ENCODE data around the gene SMIM35.

The SMIM35 gene

DNA sequence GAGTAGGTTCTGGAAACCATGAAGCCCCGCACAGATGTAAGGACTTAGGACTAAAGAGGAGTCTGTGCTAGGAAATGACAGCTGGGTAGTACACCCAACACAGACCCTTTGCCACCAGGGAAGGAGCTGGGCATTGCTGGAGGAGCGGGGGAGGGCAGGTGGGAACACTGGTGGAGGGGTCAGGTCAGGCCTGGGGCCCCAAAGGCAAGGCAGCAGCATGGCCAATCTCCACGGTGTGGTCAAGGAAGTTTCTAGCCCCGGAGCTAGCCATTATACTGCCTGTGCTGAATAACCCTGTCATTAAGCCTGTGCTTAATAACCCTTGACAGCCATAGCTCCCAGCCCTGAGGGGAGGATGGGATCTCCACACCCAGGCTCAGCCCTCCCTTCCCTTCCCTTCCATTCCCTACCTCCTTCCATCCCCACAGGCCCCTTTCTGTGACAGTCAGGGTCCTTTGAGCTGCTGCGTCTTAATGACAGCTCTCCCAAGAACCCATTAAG, 7.8 kb downstream of the SMIM35 start:
- no peaks in the 10 kb centered on the region for H3K79me2 ChIP-seq (ENCODE audit: control insufficient read depth, low read length)
- H3K9me2 ChIP-seq (replicated peaks; ENCODE audit: control insufficient read depth, low read length), result no peaks in the 10 kb centered on the region
- TF ChIP-seq EZH2phosphoT487 (IDR thresholded peaks at IDR 0.05; ENCODE audit: borderline replicate concordance, low read length), result no peak
- TF ChIP-seq, protein P1, sequence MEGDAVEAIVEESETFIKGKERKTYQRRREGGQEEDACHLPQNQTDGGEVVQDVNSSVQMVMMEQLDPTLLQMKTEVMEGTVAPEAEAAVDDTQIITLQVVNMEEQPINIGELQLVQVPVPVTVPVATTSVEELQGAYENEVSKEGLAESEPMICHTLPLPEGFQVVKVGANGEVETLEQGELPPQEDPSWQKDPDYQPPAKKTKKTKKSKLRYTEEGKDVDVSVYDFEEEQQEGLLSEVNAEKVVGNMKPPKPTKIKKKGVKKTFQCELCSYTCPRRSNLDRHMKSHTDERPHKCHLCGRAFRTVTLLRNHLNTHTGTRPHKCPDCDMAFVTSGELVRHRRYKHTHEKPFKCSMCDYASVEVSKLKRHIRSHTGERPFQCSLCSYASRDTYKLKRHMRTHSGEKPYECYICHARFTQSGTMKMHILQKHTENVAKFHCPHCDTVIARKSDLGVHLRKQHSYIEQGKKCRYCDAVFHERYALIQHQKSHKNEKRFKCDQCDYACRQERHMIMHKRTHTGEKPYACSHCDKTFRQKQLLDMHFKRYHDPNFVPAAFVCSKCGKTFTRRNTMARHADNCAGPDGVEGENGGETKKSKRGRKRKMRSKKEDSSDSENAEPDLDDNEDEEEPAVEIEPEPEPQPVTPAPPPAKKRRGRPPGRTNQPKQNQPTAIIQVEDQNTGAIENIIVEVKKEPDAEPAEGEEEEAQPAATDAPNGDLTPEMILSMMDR (IDR thresholded peaks at IDR 0.05; ENCODE audit: low read depth, low read length, poor library complexity, severe bottlenecking), result no peak
- no peak overlapping the region for H3K4me3 ChIP-seq (ENCODE audit: low read length)
- no peaks in the 10 kb centered on the region for H4K20me1 ChIP-seq (ENCODE audit: control insufficient read depth, insufficient read depth, low read depth, low read length)
- no peaks in the 10 kb centered on the region for H3K36me3 ChIP-seq (ENCODE audit: control insufficient read depth, low read length)
- no peaks in the 10 kb centered on the region for H3F3A ChIP-seq (ENCODE audit: control insufficient read depth, insufficient read depth)
- no peak overlapping the region for H3K4me2 ChIP-seq (ENCODE audit: low read length)
- no peaks in the 10 kb centered on the region for H3K9me3 ChIP-seq (ENCODE audit: control insufficient read depth, insufficient read depth, low read length)
- peaks cover 51% of the 10 kb centered on the region for H3K27me3 ChIP-seq (ENCODE audit: control insufficient read depth, low read length)
- peaks cover 2% of the 10 kb centered on the region for H3K4me1 ChIP-seq (ENCODE audit: control insufficient read depth, low read length)
- H3K27ac ChIP-seq (ENCODE audit: low read depth, low read length), result no peak overlapping the region

DNA sequence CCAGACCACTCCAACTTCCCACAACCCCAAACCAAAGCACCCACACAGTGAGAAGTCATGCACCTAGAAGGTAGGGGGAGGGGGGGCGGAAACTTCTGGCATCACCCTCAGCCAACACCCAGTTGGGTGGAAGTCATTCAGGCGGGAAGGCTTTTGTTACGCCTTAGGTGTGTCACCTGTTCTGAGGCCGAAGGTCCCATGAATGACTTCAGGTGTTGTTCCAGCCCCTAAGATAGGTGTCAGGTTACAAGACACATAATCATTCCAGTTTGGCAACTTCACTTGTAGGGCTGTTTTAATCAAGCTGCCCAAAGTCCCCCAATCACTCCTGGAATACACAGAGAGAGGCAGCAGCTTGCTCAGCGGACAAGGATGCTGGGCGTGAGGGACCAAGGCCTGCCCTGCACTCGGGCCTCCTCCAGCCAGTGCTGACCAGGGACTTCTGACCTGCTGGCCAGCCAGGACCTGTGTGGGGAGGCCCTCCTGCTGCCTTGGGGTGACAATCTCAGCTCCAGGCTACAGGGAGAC, 9.9 kb downstream of the SMIM35 start, which contains the start of gene TMPRSS4:
Gene TMPRSS4 (plus strand): TSS at position 325 of the 528 bp plus-strand sequence. CDS start 225 bp downstream, outside the sequence.
- no peak within 1 kb of the TSS for H3K4me2 ChIP-seq (ENCODE audit: low read length)
- TF ChIP-seq, protein P1 (IDR thresholded peaks at IDR 0.05; ENCODE audit: low read depth, low read length, poor library complexity, severe bottlenecking), result no peak
- no peak for TF ChIP-seq EZH2phosphoT487 (IDR thresholded peaks at IDR 0.05; ENCODE audit: borderline replicate concordance, low read length)

DNA sequence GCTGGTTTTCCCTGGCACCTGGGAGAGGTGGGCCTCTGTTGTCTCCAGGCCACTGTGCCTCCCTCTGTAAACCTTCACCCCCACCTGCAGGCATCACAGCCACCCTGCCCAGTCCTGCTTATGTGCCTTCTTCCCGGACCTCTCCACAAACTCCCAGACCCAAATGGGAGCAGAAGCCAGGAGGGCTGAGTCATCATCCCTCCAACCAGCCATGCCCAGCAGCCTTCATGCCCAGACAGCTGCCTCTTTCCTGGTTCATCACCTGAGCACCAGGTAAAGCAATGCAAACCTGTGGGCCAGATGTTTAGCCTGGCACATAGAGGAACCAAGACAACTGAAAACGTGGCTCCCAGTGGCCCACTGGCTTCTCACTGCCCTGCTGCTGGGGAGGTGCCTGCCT, 12.0 kb downstream of the SMIM35 start:
- Histone ChIP-seq H3K4me3 (ENCODE audit: low read length) (no peak overlapping the region), H3K79me2 (ENCODE audit: control insufficient read depth, low read length) (no peaks in the 10 kb centered on the region), H3F3A (ENCODE audit: control insufficient read depth, insufficient read depth) (no peaks in the 10 kb centered on the region), H3K36me3 (ENCODE audit: control insufficient read depth, low read length) (no peaks in the 10 kb centered on the region), H3K27ac (ENCODE audit: low read depth, low read length) (no peak overlapping the region), H3K4me1 (ENCODE audit: control insufficient read depth, low read length) (no peaks in the 10 kb centered on the region), H3K9me3 (ENCODE audit: control insufficient read depth, insufficient read depth, low read length) (no peaks in the 10 kb centered on the region), H3K4me2 (ENCODE audit: low read length) (no peak overlapping the region), H3K27me3 (ENCODE audit: control insufficient read depth, low read length) (peaks cover 37% of the 10 kb centered on the region), H3K9me2 (replicated peaks; ENCODE audit: control insufficient read depth, low read length) (no peaks in the 10 kb centered on the region), H4K20me1 (ENCODE audit: control insufficient read depth, insufficient read depth, low read depth, low read length) (no peaks in the 10 kb centered on the region)
- TF ChIP-seq EZH2phosphoT487 (IDR thresholded peaks at IDR 0.05; ENCODE audit: borderline replicate concordance, low read length), result no peak
- TF ChIP-seq, protein P1 (IDR thresholded peaks at IDR 0.05; ENCODE audit: low read depth, low read length, poor library complexity, severe bottlenecking), result no peak

More for the DNA sequence above, 9.9 kb downstream of the SMIM35 start, which contains the start of gene TMPRSS4:
- Histone ChIP-seq H3K27me3 (ENCODE audit: control insufficient read depth, low read length) (peaks cover 51% of the 10 kb centered on the region), H3K9me3 (ENCODE audit: control insufficient read depth, insufficient read depth, low read length) (no peaks in the 10 kb centered on the region), H3K27ac (ENCODE audit: low read depth, low read length) (no peak within 1 kb of the TSS), H3K9me2 (replicated peaks; ENCODE audit: control insufficient read depth, low read length) (no peaks in the 10 kb centered on the region), H4K20me1 (ENCODE audit: control insufficient read depth, insufficient read depth, low read depth, low read length) (no peaks in the 10 kb centered on the region), H3K79me2 (ENCODE audit: control insufficient read depth, low read length) (no peaks in the 10 kb centered on the region), H3F3A (ENCODE audit: control insufficient read depth, insufficient read depth) (no peaks in the 10 kb centered on the region), H3K4me1 (ENCODE audit: control insufficient read depth, low read length) (no peaks in the 10 kb centered on the region), H3K36me3 (ENCODE audit: control insufficient read depth, low read length) (no peaks in the 10 kb centered on the region), H3K4me3 (ENCODE audit: low read length) (no peak within 1 kb of the TSS)

Data from DOHH2 (cell line).